ENCODE data around the gene PTOV1.

- TF ChIP-seq CTCF (IDR thresholded peaks at IDR 0.05), result no peak
- TF ChIP-seq PRDM15 (CRISPR knock-in tag; IDR thresholded peaks at IDR 0.05), result no peak
- no peak for TF ChIP-seq ZSCAN18 (CRISPR knock-in tag; IDR thresholded peaks at IDR 0.05)
- no peak for TF ChIP-seq ATF6 (CRISPR knock-in tag; IDR thresholded peaks at IDR 0.05)
- TF ChIP-seq TEAD4 (CRISPR knock-in tag; IDR thresholded peaks at IDR 0.05), result no peak
- TF ChIP-seq E2F5 (CRISPR knock-in tag; IDR thresholded peaks at IDR 0.05), result no peak
- no peak for TF ChIP-seq PREB (CRISPR knock-in tag; IDR thresholded peaks at IDR 0.05; ENCODE audit: borderline replicate concordance)
- TF ChIP-seq ZNF138 (CRISPR knock-in tag; conservative IDR thresholded peaks at IDR 0.05), result no peak
Measured at GRCh38 chr19:49869009-49869483, 18.1 kb downstream of the PTOV1 start.

Data from WTC11 (cell line).